Fibroblast of gingiva (primary cell): ENCODE measurements around the gene FOXA3.
"Not testable (repeated sequence)": the region's sequence is repeated elsewhere in the genome, so short reads cannot be mapped to it uniquely, and the experiment has no call there.

Experiments
- DNase-seq: peaks from one replicate; pipeline ENCODE4 v3.0.0-alpha.2; 2011; ENCODE audit warnings: low read depth

FOXA3 gene

DNA sequence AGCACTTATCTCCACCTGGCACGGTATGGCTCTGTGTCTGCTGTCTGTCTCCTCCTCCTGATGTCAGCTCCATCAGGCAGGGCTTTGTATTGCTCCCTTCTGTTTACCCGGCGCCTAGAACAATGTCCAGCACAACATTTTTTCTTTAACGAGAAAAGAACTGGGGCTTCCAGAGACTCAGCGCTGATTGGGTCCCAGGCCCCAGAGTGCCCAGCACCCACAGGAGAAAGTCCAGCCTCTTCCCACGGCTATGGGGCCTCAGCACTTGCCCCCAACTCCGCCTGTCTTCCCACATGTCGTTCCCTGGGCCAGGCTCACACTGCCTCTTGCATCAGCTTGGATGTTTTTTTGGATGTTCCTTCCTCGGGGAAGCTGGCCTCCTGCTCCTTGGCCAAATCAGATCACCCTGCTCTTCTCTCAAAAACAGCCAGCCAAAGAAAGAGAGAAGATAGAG, 31.4 kb downstream of the FOXA3 start:
- DNase-seq: no peak

DNA sequence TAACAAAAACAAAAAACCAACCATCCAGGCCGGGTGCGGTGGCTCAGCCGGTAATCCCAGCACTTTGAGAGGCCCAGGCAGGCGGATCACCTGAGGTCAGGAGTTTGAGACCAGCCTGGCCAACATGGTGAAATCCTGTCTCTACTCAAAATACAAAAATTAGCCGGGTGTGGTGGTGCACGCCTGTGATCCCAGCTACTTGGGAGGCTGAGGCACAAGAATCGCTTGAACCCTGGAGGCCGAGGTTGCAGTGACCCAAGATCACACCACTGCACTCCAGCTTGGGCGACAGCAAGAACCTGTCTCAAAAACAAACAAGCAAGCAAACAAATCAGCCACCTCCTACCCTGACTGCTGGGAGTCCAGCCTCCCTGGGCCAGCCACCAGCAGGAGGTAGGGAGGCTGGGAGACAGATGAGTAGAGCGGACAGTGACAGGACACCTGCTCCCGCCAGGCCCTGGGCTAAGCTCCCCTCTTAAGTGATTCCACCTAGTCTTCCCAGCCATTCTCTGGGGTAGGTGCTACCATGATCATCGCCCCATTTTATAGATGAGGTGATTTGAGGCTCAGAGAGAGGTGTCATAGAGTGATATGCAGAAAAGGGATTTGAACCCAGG, 32.0 kb downstream of the FOXA3 start:
- DNase-seq: not testable (repeated sequence)

DNA sequence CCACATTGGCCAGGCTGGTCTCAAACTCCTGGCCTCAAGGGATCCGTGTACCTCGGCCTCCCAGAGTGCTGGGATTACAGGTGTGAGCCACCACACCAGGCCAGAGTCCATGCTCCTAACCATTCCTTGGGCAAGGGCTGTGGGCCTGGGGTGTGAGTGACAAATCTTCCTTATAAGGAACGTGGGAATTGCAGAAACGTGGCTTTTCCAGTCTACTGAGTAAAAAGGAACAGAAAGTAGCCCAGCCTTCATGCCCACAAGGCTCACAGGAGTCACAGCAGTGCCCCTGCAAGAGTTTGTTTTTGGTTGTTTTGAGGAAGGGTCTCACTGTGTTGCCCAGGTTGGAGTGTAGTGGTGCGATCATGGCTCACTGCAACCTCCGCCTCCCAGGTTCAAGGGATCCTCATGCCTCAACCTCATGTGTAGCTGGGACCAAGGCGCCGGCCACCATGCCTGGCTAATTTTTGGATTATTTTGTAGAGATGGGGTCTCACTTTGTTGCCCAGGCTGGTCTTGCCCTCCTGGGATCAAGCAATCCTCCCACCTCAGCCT, 33.2 kb downstream of the FOXA3 start:
- DNase-seq: no peak

DNA sequence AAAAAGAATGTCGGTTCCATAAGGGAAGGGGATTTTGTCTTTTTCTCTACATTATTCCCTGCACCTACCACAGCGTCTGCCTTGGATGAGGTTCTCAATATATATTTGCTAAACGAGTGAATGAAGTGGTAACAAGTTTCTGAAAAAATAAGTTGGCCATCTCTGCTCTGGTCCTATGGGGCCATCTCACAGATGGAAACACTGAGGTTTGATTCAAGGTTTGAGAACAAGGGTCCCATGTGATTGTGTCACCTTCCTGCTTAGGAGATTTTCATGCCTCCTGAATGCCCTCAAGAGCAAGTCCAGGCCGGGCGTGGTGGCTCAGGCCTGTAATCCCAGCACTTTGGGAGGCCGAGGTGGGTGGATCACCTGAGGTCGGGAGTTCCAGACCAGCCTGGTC, 35.1 kb downstream of the FOXA3 start:
- DNase-seq: no peak

DNA sequence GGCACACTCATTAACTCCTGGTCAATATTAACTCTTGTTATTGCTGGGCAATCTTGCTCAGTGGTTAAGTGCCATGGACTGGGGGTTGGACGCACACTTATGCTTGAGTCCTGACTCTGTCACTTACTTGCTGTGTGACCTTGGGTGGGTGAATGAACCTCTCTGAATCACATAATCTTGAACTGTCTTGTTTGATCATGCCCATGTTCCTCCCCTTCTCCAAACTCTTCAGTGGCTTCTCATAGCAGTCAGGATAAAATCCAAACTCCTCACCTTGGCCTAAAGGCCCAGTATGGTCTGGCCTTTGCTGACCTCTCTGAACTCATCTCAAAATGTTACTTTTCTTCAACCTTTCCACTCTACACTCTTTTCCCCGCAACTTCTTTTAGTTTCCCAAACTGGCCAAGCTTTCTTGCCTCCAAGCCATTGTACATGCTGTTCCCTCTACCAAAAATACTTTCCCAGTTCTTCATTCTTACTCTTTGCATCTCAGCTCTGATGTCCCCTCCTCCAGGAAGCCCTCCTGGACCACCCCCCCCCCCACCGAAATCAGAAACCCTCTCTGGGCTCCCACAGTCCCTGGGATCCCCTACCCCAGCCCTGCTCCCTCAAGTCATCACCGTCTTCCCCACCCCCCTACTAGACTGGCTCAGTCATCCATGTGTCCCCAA, 35.9 kb downstream of the FOXA3 start:
- no peak for DNase-seq

DNA sequence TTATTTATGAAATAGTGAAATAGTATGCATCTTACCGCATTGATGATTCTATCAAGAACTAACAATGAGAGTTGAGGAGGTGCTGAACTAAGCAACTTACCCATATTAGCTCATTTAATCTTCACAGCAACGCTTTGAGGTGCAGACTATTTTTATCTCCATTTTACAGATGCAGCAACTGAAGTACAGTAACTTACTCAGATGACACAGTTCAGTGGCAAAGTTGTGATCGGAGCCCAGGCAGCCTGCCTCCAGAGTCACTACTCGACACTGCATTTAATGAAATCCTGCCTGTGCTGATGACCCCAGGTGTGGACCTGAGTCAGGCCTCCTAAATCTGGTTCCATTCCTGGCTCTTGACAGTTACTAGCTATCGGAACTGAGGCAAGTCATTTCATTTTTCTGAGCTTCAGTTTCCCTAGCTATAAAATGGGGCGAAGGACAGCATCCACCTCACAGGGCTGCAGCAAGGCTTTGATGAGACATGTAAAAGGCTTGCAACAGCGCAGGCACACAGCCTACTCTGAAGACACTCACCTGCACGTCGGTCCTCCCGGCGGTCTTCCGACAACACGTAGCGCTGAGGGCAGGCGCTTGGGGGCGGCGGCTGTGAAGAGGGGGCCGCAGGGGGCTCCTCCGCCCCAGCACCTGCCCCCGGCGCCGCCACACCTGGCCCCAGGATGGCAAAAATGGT, 36.8 kb downstream of the FOXA3 start:
- DNase-seq: no peak

DNA sequence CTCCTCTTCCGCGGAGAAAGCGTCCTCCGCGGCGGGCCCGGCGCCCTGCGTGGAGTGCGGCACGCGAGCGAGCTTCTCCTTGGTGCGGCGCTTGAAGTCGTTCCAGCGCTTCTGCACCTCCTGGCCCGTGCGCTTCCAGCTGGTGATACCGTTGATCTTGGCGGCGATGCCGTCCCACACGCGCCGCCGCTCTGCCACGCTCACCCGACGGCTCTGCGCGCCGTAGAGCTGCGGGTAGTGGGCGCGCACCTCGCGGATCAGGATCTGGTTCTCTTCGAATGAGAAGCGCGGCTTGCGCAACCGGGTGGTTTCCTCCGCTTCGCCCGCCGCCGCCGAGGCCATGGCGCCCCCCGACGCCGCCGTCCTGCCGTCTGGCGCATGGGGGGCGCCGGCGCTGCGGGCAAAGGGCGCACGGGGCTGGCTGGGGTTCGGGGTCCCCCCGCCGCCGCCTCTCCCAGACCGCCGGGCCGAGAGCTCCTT, 37.3 kb downstream of the FOXA3 start:
- peak; percentile 32 for DNase-seq

DNA sequence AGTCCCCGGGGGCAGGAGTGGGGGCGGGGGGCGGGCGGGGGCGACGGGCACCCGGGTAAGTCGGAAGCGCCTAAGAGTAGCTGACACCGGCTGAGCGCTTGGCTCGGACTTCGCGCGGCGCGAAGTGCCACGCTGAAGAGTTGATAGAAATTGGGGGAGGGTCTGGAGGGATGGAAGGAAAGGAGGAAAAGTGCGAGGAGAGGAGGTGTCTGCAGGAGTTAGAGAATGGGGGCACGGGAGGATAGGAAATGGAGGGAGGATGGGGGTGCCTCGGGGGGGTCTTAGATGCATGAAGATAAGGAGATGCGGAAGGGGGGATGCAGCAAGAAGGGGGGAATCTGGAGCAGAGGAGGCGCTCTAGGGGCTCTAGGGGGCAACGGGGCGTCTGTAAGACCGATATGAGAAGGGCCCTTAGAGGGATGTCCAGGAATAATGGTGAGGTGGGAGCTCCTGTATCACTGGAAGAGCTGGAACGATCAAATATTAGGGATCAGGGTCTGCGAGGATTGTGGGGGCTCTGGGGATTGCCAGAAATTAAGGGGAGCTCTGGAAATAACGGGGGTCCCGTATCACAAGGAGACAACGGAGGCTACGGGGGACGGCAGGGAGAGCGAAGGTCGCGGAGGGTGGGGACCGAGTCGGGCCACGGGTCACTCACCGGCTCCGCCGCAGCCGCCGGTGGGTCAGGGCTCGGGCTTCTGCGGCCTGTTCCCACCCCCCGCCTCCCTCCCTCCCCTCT, 38.0 kb downstream of the FOXA3 start, which contains the start of gene MYPOP:
Gene MYPOP (minus strand): TSS at position 702 of the 739 bp plus-strand sequence. CDS start 840 bp downstream, outside the sequence.
- DNase-seq: no peak

DNA sequence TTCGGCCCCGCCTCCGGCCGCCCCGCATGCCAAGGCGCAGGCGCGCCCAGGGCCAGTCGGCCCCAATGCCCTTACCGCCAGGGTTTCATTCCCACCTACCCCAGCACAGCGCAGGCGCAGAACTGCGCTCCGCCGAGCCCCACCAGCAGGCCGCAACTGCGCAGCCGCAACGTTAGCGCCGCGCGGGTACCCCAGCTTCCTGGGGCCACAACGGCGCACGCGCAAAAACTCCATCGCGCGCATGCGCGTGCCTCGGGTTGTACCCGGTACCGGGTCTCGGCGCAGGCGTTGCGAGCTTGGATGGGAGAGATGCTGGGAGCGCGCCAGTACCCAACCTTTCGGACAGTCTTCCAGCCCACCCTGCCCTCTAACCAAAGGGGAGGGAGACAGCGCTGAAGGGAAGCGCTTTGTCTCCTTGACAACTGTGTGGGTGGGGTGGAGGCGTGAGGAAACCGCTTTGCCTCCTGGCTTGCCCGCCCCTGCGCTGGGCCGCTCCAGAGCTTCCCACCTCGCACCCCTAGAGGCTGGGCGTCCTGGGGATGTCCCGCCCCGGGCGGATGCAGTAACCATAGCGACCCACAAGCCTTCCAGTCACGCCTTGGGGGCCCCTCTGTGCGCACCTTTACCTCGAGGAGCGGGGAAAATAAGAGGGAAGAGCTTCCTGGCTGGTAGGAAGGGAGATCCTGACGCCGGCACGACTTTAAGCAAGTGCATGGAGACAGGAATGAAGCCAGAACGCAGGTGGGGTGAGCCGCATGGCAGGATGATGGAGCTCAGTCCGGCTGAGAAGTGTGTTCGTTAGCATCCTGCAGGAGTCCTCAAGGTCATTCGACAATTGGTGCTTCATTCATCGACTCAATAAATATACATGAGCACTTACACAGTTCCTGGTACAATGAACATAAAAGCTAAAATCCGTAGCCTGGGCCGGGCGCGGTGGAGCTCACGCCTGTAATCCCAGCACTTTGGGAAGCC, 38.8 kb downstream of the FOXA3 start:
- peak; percentile 95 for DNase-seq

DNA sequence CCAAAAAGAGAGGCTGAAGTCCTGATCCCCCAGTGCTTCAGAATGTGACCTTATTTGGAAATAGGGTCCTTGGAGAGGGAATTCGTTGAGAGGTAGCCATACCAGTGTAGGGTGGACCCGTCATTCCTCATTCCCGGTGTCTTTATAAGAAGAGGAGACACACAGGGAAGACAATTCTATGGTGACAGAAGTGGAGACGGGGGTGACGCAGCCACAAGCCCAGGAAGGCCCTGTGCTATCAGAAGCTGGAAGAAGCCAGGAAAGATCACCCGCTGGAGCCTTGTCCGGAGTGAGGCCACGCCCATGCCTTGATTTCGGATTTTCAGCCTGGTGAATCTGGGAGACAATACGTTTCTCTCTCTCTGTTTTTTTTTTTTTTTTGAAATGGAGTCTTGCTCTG, 40.9 kb downstream of the FOXA3 start:
- DNase-seq: no peak

DNA sequence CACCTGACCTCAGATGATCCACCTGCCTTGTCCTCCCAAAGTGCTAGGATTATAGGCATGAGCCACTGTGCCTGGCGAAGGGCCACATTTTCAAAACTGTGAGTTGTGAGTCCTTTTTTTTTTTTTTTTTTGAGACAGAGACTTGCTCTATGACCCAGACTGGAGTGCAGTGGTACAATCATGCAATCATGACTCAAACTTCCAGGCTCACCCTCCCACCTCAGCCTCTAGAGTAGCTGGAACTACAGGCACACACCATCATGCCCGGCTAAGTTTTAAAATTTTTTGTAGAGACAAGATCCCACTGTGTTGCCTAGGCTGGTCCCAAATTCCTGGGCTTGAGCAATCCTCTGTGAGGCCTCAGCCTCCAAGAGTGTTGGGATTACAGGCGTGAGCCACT, 42.1 kb downstream of the FOXA3 start:
- no peak for DNase-seq

DNA sequence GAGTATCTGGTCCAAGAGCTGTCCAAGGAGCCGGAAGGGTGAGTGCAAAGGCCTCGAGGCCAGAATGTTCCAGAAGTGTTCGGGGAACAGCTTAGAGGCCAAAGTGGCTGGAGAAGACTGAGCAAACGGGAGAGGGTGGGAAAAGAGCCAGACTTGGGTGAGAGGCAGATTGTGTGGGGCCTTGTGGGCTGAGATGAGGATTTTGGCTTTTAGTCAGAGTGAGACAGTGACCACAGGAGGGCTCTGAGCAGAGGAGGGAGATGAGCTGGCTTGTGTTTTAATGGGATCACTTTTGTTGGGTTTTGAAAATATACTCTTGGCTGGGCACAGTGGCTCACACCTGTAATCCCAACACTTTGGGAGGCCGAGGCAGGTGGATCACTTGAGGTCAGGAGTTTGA, 44.8 kb downstream of the FOXA3 start:
- no peak for DNase-seq

DNA sequence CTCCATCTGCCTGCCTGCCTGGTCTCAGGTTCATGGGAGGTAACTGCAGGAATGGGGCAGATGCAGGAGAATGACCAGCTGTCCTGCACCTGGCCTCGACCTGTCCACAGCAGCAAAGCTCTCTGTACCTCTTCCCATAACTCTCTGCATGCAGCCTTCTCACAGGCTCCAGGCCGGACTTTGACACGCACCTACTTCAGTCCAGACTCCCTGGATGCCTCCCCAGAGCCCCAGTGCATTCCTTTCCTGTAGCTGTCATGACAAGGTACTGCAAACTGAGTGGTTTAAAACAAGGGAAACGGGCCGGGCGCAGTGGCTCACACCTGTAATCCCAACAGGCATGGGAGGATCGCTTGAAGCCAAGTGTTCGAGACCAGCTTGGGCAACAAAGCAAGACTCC, 47.2 kb downstream of the FOXA3 start:
- no peak for DNase-seq

DNA sequence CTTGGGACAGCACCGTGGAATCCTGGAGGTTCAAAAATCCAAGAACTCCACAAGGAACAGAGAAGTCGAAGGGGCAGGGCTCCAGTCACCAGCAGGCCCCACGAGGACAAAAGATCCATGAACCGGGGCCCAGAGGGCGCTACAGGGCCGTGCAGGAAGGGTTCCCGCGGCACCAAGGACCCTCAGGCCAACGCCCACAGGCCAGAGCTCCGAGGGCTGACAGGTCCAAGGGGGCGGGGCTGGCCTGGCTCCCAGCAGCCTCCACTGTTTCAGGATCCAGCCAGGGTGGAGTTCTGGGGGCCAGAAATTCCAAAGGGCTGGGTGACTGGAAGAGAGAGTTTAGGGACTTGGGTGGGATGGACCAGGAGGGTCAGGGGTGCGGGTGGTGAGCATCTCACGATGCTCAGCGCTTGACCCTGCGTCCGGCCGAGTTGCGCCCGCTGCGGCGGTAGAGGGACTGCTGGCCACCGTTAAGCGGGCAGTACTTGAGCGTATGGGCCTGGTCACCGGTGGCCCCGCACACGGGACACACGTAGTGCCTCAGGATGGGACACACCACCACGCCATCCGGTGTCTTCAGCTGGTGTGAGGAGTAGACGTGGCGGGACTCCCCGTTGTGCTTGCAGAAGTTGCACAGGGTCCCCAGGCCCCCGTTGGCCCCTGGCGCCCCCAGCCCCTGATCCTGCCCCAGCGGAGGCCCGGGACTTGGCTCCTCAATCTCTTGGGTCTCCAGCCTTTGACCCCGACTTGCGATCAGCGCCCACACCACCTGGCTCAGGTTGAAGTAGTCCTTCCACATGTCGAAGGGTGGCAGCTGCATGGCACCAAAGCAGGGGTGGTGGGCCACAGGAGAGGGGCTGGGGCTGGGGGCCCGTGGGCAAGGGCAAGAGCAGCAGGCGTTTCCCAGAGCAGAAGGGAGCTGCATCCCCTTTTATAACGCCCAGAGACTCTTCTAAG, 50.0 kb downstream of the FOXA3 start, which contains the start of gene NANOS2:
Gene NANOS2 (minus strand): TSS at position 905 of the 957 bp plus-strand sequence. CDS start 85 bp downstream, at position 820.
- DNase-seq: no peak

DNA sequence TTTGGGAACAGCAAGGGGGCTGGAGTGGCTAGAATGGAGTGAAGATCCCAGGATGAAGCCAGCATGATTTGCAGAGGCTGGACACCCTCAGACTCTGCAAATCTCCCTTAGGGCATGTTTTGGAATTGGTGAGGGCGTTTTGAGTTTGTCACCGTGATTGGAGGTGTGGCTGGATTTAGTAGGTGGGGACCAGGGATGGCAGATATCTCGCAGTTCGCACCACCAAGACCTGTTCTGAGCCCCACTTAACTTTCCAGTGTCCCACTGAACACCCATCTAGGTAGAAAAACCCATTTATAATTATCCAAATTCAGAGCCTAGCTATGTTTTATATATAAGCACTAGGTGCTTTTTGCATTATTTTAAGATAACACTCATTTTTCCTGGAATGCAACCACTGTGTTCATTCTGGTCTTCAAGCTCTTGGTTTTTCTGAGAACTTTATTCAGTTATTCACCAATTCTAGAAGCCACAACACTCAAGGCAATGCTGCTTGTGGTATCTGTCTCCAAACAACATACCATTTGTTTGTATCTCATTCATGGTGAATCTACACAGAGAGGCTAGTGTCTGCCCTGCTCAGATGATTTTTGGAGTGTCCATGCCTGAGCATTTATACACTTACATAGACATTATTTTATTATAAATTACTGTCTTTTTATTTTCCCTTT, 53.4 kb downstream of the FOXA3 start:
- DNase-seq: no peak

DNA sequence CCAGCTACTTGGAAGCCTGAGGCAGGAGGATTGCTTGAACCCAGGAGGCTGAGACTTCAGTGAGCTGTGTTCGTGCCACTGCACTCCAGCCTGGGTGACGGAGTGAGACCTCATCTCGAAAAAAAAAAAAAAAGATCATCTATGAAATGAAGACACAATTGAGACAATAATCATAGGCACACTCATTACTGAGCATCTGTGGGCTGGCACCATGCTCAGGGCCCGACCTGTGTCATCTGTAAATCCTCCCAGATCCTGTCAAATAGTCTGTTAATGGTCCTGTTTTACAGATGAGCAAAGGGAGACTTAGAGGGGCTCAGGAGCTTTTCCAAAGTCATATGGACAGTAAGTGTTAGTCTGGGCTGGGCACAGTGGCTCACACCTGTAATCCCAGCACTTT, 54.6 kb downstream of the FOXA3 start:
- no peak for DNase-seq

DNA sequence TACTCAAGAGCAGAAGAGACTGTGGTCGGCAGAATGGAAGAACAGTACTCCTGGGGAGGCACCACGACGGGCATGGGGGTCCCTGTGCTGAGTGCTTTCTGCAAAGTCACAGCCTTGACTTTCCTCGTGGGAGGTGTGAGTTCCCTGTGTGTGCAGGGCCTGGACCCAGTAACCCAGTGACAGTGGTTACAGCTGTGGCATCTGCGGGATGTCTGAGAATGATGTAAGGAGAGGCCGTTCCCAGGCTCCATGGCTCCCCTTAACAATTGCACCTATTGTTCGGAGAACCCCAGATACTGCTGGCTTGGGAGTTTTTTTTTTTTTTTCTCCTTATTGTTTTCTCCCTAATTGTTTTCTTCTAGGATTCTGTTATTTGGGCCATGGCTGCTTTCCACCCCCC, 55.6 kb downstream of the FOXA3 start:
- DNase-seq: no peak

DNA sequence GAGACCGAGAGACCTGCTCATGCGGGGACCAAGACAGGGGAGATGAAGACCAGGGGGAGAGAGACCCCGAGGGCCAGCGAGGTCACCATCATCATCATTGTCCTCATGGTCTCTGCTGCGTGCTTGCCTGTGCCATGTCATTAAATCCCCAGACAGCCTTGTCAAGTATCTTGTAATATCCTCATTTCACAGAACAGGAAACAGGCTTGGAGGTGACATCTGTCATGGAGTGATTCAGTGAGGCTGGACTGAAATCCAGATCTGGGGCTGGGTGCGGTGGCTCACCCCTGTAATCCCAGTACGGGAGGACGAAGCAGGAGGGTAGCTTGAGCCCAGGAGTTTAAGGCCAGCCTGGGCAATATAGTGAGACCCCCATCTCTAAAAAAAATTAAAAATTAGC, 56.3 kb downstream of the FOXA3 start:
- DNase-seq: no peak

DNA sequence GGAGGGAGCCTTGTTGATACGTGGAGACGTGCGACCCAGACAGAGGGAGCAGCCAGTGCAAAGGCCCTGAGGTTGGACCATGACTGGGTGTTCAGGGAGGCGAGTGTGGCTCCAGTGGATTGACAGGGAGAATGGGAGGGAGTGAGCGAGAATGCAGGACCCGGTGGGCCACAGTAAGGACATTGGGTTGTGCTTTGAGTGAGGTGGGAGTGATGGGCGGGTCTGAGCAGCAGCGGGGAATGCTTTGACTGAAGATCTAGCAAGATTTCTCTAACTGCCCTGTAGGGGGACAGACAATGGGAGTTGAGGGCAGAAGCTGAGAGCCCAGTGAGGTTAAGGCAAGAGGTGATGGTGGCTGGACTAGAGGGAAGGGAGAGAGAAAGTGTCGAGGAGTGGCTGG, 58.2 kb downstream of the FOXA3 start:
- DNase-seq: no peak
